RWPE1 (cell line): ENCODE results near the gene UGT1A10.
"Not testable (repeated sequence)": the region's sequence is repeated elsewhere in the genome, so short reads cannot be mapped to it uniquely, and the experiment has no call there.

ENCODE experiments used
- CTCF ChIA-PET: fragments of 350-600 bp; sonication (Branson Sonifier 250); formaldehyde crosslinking; extraction: SDS; loops from one replicate; lab custom pipeline; 2021; lab: Yijun Ruan, JAX
- POLR2A ChIA-PET: fragments of 400-600 bp; formaldehyde crosslinking; extraction: SDS; loops from one replicate; lab custom pipeline; 2020; ENCODE audit warnings: antibody characterized with exemption; ENCODE audit not compliant: low non-redundant PET; lab: Yijun Ruan, JAX
- DNase-seq: peaks from one replicate; pipeline ENCODE4 v3.0.0; 2012; ENCODE audit warnings: low spot score
- H3K27ac ChIP-seq: fragments of 450-650 bp; 2 replicates; pipeline ENCODE4 v1.5.1; 2017
- CTCF ChIP-seq: fragments of 450-650 bp; conservative IDR thresholded peaks from 2 replicates; pipeline ENCODE4 v1.5.1; 2017; ENCODE audit warnings: low read depth, mild to moderate bottlenecking

The UGT1A10 gene

GRCh38 chr2:233714121-233714520, 77.9 kb downstream of the UGT1A10 start:
- no peak overlapping the region for H3K27ac ChIP-seq
- no peak for TF ChIP-seq CTCF
- ChIA-PET POLR2A (no interaction called here), CTCF (no interaction called here)
- no peak for DNase-seq

- no peak within 1 kb of the TSS for H3K27ac ChIP-seq
- ChIA-PET CTCF (no interaction called here), POLR2A (no interaction called here)
- TF ChIP-seq CTCF: no peak
- DNase-seq: no peak
Observed at GRCh38 chr2:233718552-233718951, 82.3 kb downstream of the UGT1A10 start, which contains the start of gene UGT1A4. UGT1A4 (plus strand) TSS chr2:233718736; CDS start chr2:233718821, 85 bp downstream.

- ChIA-PET POLR2A (no interaction called here), CTCF (no interaction called here)
- no peak within 1 kb of the TSS for H3K27ac ChIP-seq
- DNase-seq: no peak
- no peak for TF ChIP-seq CTCF
Observed at GRCh38 chr2:233728723-233729301, 92.6 kb downstream of the UGT1A10 start, which contains the start of gene UGT1A3. UGT1A3 (plus strand) TSS chr2:233729042; CDS start chr2:233729127, 85 bp downstream.

- H3K27ac ChIP-seq, DNase-seq, POLR2A ChIA-PET, CTCF ChIA-PET: not testable (repeated sequence)
Observed at GRCh38 chr2:233736868-233737653, 100.8 kb downstream of the UGT1A10 start.

GRCh38 chr2:233740870-233741269, 104.6 kb downstream of the UGT1A10 start:
- ChIA-PET CTCF (interaction anchor here (0.8 kb wide), 1 partner anchor 29 kb away, joined by 3 read pairs; no protein-coding TSS in a partner anchor), POLR2A (no interaction called here)
- no peak overlapping the region for H3K27ac ChIP-seq
- DNase-seq: no peak
- TF ChIP-seq CTCF: no peak

GRCh38 chr2:233743464-233744259, 107.4 kb downstream of the UGT1A10 start:
- CTCF ChIA-PET: no interaction called here
- POLR2A ChIA-PET: no interaction called here
- no peak for TF ChIP-seq CTCF
- DNase-seq: no peak
- no peak overlapping the region for H3K27ac ChIP-seq
